ENCODE measurements around the gene GPR161. TPM values are rescaled to one million over a fixed set of nuclear protein-coding genes. Genes with fewer than 3 reads are reported as not detected.

The GPR161 gene
- total RNA-seq, 1 experiment from 2014 or later, result 7.2 TPM

GRCh38 chr1:168093616-168094015 lies 43.1 kb downstream of the GPR161 start:
- in situ Hi-C loops (cut with HindIII; ENCODE audit: low pct_unique_long_range_greater_than_20kb, low sequenced_read_pairs), result no loop called here
- no peak for DNase-seq (ENCODE audit: low read depth)

DNA sequence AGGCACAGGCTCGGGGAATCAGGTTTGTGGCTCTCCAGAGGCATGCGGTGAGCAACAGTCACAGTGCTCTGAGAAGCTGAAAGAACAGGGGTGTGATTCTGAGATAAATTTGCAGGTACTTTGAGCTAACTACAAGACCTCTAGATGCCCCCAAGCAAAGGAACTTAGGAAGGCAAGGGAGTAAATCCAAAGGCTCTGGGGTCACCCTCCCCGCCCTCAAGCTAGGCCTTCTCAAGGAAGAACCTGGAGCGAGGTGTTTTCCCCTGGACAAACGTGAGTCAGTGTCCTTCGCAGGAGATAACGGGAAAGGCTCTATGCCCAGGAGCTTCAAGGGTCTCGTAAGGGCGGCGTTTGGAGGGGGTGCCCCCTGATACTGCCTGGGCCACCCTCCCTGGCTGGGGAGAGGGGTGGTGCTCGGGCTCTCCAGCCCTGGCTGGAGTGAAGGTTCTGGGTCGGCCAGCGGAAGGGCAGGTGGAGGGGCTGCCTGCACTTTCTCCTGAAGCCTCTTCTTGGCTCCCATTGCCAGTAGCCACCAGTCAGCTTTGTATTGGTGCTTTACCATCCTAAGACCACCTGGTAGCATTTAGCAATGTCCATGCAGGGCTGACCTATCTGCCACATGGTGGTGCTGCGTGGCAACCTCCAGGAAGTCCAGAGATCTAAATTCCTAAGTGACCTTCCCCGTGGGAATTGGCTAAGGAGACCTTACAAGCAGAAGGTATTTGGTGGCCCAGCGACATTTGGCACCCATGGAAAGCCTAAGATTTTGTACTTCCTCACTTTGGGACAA lies 44.0 kb downstream of the GPR161 start:
- in situ Hi-C loops (cut with HindIII; ENCODE audit: low pct_unique_long_range_greater_than_20kb, low sequenced_read_pairs), result no loop called here
- DNase-seq (ENCODE audit: low read depth), result no peak

GRCh38 chr1:168091720-168092550 lies 44.8 kb downstream of the GPR161 start:
- no peak for DNase-seq (ENCODE audit: low read depth)
- in situ Hi-C loops (cut with HindIII; ENCODE audit: low pct_unique_long_range_greater_than_20kb, low sequenced_read_pairs), result no loop called here

DNA sequence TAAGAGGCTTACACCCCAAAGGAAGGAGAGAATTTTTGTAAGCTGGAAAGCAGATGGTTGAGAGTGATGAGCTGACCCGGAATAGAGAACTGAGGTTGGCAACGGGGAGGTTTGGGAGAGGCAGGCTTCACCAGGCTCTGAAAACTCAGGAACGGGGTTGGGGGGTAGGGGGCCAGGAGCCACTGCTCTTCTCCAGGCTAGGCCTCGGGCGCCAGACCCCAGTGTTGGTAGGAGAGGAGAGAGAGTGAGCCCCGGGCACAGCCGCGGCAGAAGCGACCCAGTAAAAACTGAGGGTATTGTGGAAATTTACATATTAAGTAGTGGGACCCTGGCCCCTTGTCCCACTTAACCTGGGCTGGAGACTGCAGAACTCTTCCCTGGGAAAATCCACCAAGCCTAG lies 45.7 kb downstream of the GPR161 start:
- DNase-seq (ENCODE audit: low read depth), result no peak
- in situ Hi-C loops (cut with HindIII; ENCODE audit: low pct_unique_long_range_greater_than_20kb, low sequenced_read_pairs), result no loop called here

DNA sequence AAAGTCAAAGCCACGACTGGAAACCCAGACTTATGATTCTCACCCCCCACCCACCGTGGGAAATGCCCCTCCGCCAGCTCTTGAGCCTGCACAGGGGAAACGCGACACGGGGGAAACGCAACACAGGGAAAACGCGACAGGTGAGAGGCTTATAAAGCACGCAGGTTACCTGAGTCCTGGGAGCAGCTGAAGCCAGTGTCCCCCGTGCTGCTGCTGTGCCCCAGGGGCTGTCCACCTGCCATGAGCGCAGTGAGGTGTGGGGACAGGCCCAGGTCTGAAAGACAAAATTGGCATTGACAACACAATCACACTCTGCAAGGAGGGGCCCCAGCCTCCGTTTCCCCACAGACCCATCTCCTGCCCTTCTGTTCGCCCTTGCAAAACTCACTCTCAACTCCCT lies 46.3 kb downstream of the GPR161 start:
- DNase-seq (ENCODE audit: low read depth), result no peak
- in situ Hi-C loops (cut with HindIII; ENCODE audit: low pct_unique_long_range_greater_than_20kb, low sequenced_read_pairs), result no loop called here

- in situ Hi-C loops (cut with HindIII; ENCODE audit: low pct_unique_long_range_greater_than_20kb, low sequenced_read_pairs), result no loop called here
Measured at GRCh38 chr1:168089979-168090337, 46.8 kb downstream of the GPR161 start.

GRCh38 chr1:168089326-168089978 lies 47.3 kb downstream of the GPR161 start:
- in situ Hi-C loops (cut with HindIII; ENCODE audit: low pct_unique_long_range_greater_than_20kb, low sequenced_read_pairs), result no loop called here
- DNase-seq (ENCODE audit: low read depth), result no peak

More at GRCh38 chr1:168089979-168090337, 46.8 kb downstream of the GPR161 start:
- DNase-seq (ENCODE audit: low read depth), result no peak

DNA sequence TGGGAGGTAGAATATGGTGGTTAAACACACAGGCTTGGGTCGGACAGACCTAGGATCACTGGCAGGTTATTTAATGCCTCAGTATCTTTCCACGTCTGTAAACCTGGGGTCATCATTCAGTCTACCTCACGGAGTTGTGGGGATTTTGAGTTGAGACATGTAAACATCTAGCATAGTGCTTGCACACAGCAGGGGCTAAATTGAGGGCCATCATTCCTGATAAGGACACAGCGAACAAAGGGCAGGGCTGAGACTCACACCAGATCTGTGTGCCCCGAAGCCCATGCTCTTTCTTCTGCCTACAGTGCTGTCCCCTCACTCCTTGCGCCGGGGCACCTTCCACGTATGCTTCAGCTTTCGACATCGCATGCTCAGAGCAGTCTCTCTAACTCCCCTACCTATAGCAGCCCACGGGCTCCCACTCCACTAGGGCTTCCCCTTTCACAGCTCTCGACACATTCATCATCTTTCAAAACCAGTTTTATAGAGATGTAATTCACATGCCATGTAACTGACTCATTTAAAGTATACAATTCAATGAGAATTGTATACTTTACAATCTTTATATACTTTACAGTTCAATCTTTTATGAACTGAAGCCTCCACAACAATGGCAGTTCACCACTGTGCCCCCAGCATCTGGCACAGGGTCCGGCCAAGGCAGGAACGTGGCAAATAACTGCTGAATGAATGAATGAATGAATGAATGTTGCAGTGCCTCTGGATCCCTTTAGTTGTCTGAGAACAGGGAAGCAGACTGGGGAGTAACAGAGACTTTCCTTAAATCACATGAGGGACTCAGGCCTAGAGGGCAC lies 48.0 kb downstream of the GPR161 start:
- no peak for DNase-seq (ENCODE audit: low read depth)
- in situ Hi-C loops (cut with HindIII; ENCODE audit: low pct_unique_long_range_greater_than_20kb, low sequenced_read_pairs), result no loop called here

- no peak for DNase-seq (ENCODE audit: low read depth)
- in situ Hi-C loops (cut with HindIII; ENCODE audit: low pct_unique_long_range_greater_than_20kb, low sequenced_read_pairs), result no loop called here
Measured at GRCh38 chr1:168087696-168088095, 49.0 kb downstream of the GPR161 start.

- in situ Hi-C loops (cut with HindIII; ENCODE audit: low pct_unique_long_range_greater_than_20kb, low sequenced_read_pairs), result no loop called here
- no peak for DNase-seq (ENCODE audit: low read depth)
Measured at GRCh38 chr1:168086438-168086837, 50.3 kb downstream of the GPR161 start.

DNA sequence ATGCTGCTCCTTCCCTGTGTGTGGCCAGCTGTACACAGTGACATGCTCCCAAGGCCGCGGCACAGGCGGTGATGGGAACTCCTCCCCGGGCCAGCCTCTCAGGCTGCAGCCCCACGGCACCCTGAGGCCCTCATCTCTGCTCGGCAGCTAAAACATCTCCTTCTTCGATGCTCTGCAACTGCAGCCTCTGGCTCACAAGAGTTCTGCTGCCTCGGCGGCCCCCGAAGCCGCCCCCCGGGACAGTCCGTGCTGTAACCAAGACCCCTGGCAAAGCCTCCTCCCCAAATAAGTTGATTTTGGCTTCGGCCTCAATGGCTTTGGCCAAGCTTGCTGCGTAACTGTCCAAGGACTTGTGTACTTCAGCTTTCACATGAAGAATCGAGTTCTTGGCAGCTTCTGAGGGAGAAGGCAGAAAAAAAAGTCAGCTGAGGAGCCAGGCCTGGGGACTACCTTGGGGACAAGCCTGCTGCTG lies 51.3 kb downstream of the GPR161 start:
- in situ Hi-C loops (cut with HindIII; ENCODE audit: low pct_unique_long_range_greater_than_20kb, low sequenced_read_pairs), result no loop called here
- no peak for DNase-seq (ENCODE audit: low read depth)

GRCh38 chr1:168084396-168085231 lies 52.1 kb downstream of the GPR161 start:
- no peak for DNase-seq (ENCODE audit: low read depth)
- in situ Hi-C loops (cut with HindIII; ENCODE audit: low pct_unique_long_range_greater_than_20kb, low sequenced_read_pairs), result no loop called here

DNA sequence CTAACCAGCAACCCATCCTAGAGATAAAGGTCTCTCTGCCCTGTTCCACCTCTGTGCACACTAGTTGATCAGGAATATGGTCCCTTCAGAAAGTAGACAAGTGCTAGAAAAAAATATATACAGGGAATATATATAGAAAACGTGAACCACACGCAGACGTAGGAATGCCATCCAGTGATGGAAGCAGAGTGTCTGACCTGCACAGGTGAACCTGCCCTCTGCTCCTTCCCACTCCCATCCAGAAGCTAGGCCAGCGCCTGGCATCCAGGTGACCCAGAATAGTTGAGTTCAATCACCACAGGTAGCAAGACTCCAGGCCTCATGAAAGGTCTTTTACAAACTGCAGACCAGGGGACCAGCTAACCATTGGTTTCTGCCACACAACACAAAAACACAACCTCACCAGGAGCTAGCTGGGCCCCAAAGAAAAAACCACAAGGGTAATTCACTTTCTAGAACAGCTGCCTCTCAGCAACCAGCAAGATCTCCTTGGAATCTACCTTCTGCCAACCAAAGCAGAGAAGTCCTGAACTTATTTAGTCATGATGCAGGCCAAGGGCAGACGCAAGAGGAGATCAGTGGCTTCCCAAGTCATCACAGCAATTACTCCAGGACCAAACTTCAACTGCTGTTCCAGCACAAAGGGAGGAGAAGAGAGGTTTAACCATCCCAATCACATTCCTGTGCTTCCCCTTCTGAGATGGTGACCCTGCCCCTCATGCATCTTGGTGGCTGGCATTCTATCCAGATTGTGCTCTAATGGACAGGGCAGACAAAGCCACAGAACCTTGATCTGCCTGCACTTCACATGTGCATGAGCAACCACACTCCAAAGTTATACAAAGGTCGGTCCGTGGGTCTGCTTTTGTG lies 53.0 kb downstream of the GPR161 start:
- no peak for DNase-seq (ENCODE audit: low read depth)
- in situ Hi-C loops (cut with HindIII; ENCODE audit: low pct_unique_long_range_greater_than_20kb, low sequenced_read_pairs), result no loop called here

- in situ Hi-C loops (cut with HindIII; ENCODE audit: low pct_unique_long_range_greater_than_20kb, low sequenced_read_pairs), result no loop called here
- peak; percentile 65 for DNase-seq (ENCODE audit: low read depth)
Measured at GRCh38 chr1:168082008-168082876, 54.5 kb downstream of the GPR161 start.

- no peak for DNase-seq (ENCODE audit: low read depth)
- in situ Hi-C loops (cut with HindIII; ENCODE audit: low pct_unique_long_range_greater_than_20kb, low sequenced_read_pairs), result no loop called here
Measured at GRCh38 chr1:168081373-168082007, 55.2 kb downstream of the GPR161 start.

All from Caki2 (cell line).